ENCODE data around the gene SYT1.

DNA sequence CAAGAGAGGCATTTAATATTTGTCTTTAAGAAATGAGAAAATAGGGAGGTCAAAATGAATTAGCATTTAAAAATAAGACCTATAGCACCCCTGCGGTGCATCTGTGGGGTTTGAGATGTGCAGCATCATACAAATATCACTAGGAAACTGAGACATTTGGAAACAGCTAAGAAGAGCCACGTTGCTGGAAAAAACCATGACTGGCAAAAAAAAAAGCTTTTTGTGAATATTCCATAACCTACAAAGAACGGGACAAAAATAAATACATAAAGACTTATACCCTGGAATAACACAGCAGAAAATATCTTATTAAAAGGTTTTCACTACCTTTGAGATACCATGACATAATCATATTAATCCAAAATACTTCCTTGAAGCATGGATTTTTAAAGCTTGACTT lies 460.0 kb downstream of the SYT1 start:
- TF ChIP-seq, protein P1, sequence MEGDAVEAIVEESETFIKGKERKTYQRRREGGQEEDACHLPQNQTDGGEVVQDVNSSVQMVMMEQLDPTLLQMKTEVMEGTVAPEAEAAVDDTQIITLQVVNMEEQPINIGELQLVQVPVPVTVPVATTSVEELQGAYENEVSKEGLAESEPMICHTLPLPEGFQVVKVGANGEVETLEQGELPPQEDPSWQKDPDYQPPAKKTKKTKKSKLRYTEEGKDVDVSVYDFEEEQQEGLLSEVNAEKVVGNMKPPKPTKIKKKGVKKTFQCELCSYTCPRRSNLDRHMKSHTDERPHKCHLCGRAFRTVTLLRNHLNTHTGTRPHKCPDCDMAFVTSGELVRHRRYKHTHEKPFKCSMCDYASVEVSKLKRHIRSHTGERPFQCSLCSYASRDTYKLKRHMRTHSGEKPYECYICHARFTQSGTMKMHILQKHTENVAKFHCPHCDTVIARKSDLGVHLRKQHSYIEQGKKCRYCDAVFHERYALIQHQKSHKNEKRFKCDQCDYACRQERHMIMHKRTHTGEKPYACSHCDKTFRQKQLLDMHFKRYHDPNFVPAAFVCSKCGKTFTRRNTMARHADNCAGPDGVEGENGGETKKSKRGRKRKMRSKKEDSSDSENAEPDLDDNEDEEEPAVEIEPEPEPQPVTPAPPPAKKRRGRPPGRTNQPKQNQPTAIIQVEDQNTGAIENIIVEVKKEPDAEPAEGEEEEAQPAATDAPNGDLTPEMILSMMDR (IDR thresholded peaks at IDR 0.05) = no peak
- TF ChIP-seq EZH2 (IDR thresholded peaks at IDR 0.05; ENCODE audit: borderline replicate concordance, insufficient read depth, low read depth, low read length, poor library complexity, severe bottlenecking) = no peak

Measured in B cell (primary cell).